A549 (cell line): ENCODE results near the gene IGBP1.

Experiments
- CBX8 ChIP-seq: fragments of 200-600 bp; sonication (generic); IDR thresholded peaks from 2 replicates; pipeline ENCODE4 v1.6.1; 2016
- CTCF ChIP-seq: fragments of >200 bp; sonication (Bioruptor Twin); formaldehyde crosslinking; IDR thresholded peaks from 3 replicates; pipeline ENCODE4 v1.5.1; 2016
- JUN ChIP-seq, 2 experiments: fragments of >200 bp; sonication (Bioruptor Twin); formaldehyde crosslinking; IDR thresholded peaks; 2 replicates in 1 of 2; 3 replicates in 1 of 2; pipeline ENCODE4 v1.6.1; 2016 to 2017
- JUNB ChIP-seq: fragments of >200 bp; sonication (Bioruptor Twin); formaldehyde crosslinking; IDR thresholded peaks from 2 replicates; pipeline ENCODE4 v1.6.1; 2016
- MAX ChIP-seq: IDR thresholded peaks from 2 replicates; pipeline ENCODE4 v1.6.1; 2012
- MAZ ChIP-seq: fragments of 150-350 bp; IDR thresholded peaks from 2 replicates; pipeline ENCODE4 v1.6.1; 2014; ENCODE audit warnings: antibody characterized with exemption, low read depth, low read length, borderline replicate concordance
- MYC ChIP-seq: IDR thresholded peaks from 2 replicates; pipeline ENCODE4 v1.6.1; 2012; ENCODE audit warnings: mild to moderate bottlenecking, inconsistent platforms, low read length, improper control_type of control experiment, borderline replicate concordance
- NR3C1 ChIP-seq: fragments of >200 bp; sonication (Bioruptor Twin); formaldehyde crosslinking; IDR thresholded peaks from 3 replicates; pipeline ENCODE4 v1.6.1; 2017
- POLR2A ChIP-seq: IDR thresholded peaks from 2 replicates; pipeline ENCODE4 v1.6.1; 2012; ENCODE audit warnings: mild to moderate bottlenecking, low read length
- RAD21 ChIP-seq, 2 experiments: fragments of >200 bp in 1 of 2; sonication (Bioruptor Twin) in 1 of 2; formaldehyde crosslinking in 1 of 2; IDR thresholded peaks in 1 of 2; conservative IDR thresholded peaks in 1 of 2; 2 replicates in 1 of 2; 3 replicates in 1 of 2; pipeline ENCODE4 v1.6.1; 2012 to 2018; ENCODE audit warnings: inconsistent platforms in 1 of 2
- RNF2 ChIP-seq: fragments of 200-600 bp; sonication (generic); IDR thresholded peaks from 2 replicates; pipeline ENCODE4 v1.6.1; 2016; ENCODE audit warnings: low read depth, mild to moderate bottlenecking, antibody characterized with exemption, moderate library complexity, borderline replicate concordance
- ZNF302 ChIP-seq: fragments of 250-450 bp; sonication (Bioruptor Pico); IDR thresholded peaks from 2 replicates; pipeline ENCODE4 v1.9.0; 2021; ENCODE audit warnings: inconsistent platforms, mild to moderate bottlenecking, moderate library complexity
- TF ChIP-seq, protein P1 (sequence below): IDR thresholded peaks from 2 replicates; pipeline ENCODE4 v1.6.1; 2012
- TF ChIP-seq, protein P2 (sequence below): fragments of 200-600 bp; sonication (generic); IDR thresholded peaks from 2 replicates; pipeline ENCODE4 v1.6.1; 2016; ENCODE audit warnings: antibody characterized with exemption, mild to moderate bottlenecking, moderate library complexity

DNA sequence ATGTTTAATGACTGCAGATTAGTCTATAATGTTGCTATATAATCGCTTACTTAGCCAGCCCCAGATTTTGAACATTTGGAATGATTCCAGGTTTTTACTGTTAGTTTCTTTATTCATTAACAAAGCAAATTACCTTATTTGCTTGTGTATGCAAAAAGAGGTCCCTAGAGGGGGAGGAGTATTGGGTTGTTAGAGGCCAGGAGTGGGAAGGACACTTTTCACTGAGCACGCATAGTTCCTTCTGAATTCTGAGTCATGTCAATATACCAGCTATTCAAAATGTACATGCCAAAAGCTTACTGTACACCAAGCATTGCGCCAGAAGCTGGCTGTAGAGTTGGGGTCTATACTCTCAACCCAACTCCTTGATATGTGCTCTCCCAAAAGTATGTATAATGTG lies 39.0 kb downstream of the IGBP1 start:
- no peak for TF ChIP-seq CTCF
- TF ChIP-seq RAD21 (conservative IDR thresholded peaks at IDR 0.05 in 1 of 2, IDR thresholded peaks at IDR 0.05 in 1 of 2), result no peak
- no peak for TF ChIP-seq NR3C1
- TF ChIP-seq, protein P1, sequence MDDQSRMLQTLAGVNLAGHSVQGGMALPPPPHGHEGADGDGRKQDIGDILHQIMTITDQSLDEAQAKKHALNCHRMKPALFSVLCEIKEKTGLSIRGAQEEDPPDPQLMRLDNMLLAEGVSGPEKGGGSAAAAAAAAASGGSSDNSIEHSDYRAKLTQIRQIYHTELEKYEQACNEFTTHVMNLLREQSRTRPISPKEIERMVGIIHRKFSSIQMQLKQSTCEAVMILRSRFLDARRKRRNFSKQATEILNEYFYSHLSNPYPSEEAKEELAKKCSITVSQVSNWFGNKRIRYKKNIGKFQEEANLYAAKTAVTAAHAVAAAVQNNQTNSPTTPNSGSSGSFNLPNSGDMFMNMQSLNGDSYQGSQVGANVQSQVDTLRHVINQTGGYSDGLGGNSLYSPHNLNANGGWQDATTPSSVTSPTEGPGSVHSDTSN, result no peak
- TF ChIP-seq ZNF302 (CRISPR knock-in tag), result no peak
- no peak for TF ChIP-seq MAX
- TF ChIP-seq MAZ, result no peak
- TF ChIP-seq RNF2, result no peak
- no peak for TF ChIP-seq POLR2A
- no peak for TF ChIP-seq MYC
- TF ChIP-seq, protein P2, sequence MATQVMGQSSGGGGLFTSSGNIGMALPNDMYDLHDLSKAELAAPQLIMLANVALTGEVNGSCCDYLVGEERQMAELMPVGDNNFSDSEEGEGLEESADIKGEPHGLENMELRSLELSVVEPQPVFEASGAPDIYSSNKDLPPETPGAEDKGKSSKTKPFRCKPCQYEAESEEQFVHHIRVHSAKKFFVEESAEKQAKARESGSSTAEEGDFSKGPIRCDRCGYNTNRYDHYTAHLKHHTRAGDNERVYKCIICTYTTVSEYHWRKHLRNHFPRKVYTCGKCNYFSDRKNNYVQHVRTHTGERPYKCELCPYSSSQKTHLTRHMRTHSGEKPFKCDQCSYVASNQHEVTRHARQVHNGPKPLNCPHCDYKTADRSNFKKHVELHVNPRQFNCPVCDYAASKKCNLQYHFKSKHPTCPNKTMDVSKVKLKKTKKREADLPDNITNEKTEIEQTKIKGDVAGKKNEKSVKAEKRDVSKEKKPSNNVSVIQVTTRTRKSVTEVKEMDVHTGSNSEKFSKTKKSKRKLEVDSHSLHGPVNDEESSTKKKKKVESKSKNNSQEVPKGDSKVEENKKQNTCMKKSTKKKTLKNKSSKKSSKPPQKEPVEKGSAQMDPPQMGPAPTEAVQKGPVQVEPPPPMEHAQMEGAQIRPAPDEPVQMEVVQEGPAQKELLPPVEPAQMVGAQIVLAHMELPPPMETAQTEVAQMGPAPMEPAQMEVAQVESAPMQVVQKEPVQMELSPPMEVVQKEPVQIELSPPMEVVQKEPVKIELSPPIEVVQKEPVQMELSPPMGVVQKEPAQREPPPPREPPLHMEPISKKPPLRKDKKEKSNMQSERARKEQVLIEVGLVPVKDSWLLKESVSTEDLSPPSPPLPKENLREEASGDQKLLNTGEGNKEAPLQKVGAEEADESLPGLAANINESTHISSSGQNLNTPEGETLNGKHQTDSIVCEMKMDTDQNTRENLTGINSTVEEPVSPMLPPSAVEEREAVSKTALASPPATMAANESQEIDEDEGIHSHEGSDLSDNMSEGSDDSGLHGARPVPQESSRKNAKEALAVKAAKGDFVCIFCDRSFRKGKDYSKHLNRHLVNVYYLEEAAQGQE, result no peak
- no peak for TF ChIP-seq CBX8
- no peak for TF ChIP-seq JUN (IDR thresholded peaks at IDR 0.05)
- no peak for TF ChIP-seq JUNB
